ENCODE measurements around the gene NECAB3. TPM values are rescaled to one million over a fixed set of nuclear protein-coding genes. Genes with fewer than 3 reads are reported as not detected.
A peak's percentile ranks its signal among the peaks of the same experiment; 100 is the strongest.

NECAB3 gene
- total RNA-seq, 2 experiments from 2014 or later: 12.2 to 13.3 TPM

DNA sequence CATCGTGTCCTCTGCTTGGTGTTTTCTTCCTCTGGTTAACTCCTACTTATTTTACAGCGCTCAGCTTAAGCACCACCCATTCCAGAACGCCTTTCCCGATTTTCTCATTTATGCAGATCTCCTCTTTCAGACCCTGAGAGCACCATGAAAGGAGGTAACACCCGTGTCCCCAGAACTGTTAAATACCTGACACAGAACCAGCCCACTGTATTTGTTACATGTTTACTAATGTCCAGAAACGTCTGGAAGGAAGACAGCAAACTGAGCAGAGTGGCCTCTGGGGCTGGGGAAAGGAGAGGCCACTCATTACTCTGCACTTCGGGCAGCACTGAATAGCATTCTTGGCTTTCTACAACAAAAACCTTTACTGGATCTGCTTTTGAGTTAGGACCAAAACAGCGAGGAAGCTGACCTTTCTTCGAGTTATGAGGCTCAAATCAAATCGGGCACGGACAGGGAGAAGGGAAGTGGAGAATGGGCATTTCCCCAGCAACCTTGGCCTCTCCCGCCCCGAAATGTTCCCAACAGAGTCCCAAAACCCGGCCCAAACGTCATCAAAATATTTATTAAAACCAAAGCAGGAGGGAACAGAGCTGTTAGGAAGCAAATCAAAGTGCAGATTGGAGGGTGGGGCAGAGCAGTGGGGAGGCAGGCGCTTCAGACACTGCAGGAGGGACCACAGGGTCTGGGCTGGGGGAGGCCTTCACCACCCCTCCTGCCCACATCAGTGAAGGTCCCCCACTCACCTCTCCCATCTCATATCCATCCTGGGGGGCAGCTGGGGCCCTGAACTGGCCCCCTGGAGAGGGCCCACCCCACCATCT is 1.1 kb upstream of the NECAB3 start:
- Mint-ChIP-seq H3K27me3 (no peaks in the 10 kb centered on the region), H3K4me1 (peaks cover 50% of the 10 kb centered on the region)
- POLR2A ChIA-PET: interaction anchor here (0.6 kb wide), 1 partner anchor 16 kb away, joined by 4 read pairs; no protein-coding TSS in a partner anchor

GRCh38 chr20:33673410-33674293 is 576 bp downstream of the NECAB3 start:
- peak; percentile 52 for ATAC-seq
- POLR2A ChIA-PET: interaction anchor here (0.6 to 1.5 kb wide), 3 partner anchors 9 to 47 kb away, joined by 3 to 4 read pairs (median 4); partner anchors contain the start of gene PXMP4
- CTCF ChIA-PET: no interaction called here

More for the DNA sequence above, 1.1 kb upstream of the NECAB3 start:
- DNase-seq (no peak), ATAC-seq (no peak)
- intact Hi-C loops (cut with DNase I, micrococcal nuclease): no loop called here
- Mint-ChIP-seq H3K36me3 (ENCODE audit: low read depth) (peaks cover 29% of the 10 kb centered on the region), H3K4me3 (peak overlapping the region; percentile 59), H3K27ac (peak overlapping the region; percentile 37), H3K9me3 (ENCODE audit: low read depth) (no peaks in the 10 kb centered on the region)
- CTCF ChIA-PET: interaction anchor here (0.6 to 2.1 kb wide), 3 partner anchors 8 to 1117 kb away, joined by 4 to 10 read pairs (median 6); partner anchors contain the start of gene ACTL10

GRCh38 chr20:33673114-33673409 is 1.2 kb downstream of the NECAB3 start:
- CTCF ChIA-PET: no interaction called here
- DNase-seq: no peak

More at GRCh38 chr20:33673410-33674293, 576 bp downstream of the NECAB3 start:
- H3K36me3 Mint-ChIP-seq (ENCODE audit: low read depth): peaks cover 19% of the 10 kb centered on the region
- peaks cover 33% of the 10 kb centered on the region for H3K4me1 Mint-ChIP-seq
- H3K27me3 Mint-ChIP-seq: no peaks in the 10 kb centered on the region
- intact Hi-C loops (cut with DNase I, micrococcal nuclease): loop anchor here in 1 of 2 experiments (1.0 kb wide), 1 partner anchor 13 kb away; the partner anchor contains the start of gene E2F1
- H3K9me3 Mint-ChIP-seq (ENCODE audit: low read depth): no peaks in the 10 kb centered on the region
- peak overlapping the region; percentile 79 for H3K4me3 Mint-ChIP-seq
- peak overlapping the region; percentile 76 for H3K27ac Mint-ChIP-seq
- peak; percentile 46 for DNase-seq

DNA sequence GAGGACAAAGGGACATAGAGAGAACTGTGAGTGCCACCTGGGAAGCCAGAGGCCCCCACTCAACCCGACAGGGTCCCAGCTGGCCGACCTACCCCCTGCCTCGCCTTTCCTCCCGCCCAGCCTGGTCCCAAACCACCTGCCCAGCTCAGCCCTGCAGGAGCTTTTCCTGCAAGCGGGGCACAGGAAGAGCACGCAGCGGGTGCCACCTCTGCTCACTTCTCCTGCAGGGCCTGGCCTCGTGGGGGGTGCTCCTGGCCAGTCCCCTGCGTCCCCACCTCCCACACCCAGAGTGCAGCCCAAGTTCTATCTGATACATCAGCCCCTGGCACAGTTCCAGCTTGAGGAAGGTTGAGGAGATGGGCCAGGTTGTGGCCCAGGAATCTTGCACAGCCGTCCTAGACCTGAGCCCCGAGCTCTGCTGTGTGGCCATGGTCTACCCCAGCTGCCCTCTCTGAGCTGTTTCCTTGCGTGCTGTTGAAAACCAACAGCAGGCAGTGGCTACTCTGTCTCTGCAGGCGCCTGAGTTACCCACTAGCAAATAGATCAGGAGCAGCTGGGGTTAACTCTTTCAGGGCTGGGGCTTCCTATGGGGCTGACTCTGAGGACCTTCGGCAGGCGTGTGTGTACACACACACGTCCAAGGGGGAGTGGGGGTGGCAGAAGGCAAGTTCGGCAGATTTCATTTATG is 1.7 kb downstream of the NECAB3 start:
- Mint-ChIP-seq H3K27ac (no peak overlapping the region), H3K36me3 (ENCODE audit: low read depth) (peaks cover 19% of the 10 kb centered on the region), H3K4me3 (peak overlapping the region; percentile 79), H3K27me3 (no peaks in the 10 kb centered on the region), H3K9me3 (ENCODE audit: low read depth) (no peaks in the 10 kb centered on the region), H3K4me1 (peaks cover 29% of the 10 kb centered on the region)
- CTCF ChIA-PET: no interaction called here
- no peak for DNase-seq
- POLR2A ChIA-PET: interaction anchor here (1.4 to 1.5 kb wide), 2 partner anchors 8 to 48 kb away, joined by 3 to 4 read pairs; partner anchors contain the start of gene PXMP4
- intact Hi-C loops (cut with DNase I, micrococcal nuclease): no loop called here
- ATAC-seq: no peak

More at GRCh38 chr20:33673114-33673409, 1.2 kb downstream of the NECAB3 start:
- H3K4me3 Mint-ChIP-seq: peak overlapping the region; percentile 79
- H3K36me3 Mint-ChIP-seq (ENCODE audit: low read depth): peaks cover 21% of the 10 kb centered on the region
- no peak for ATAC-seq
- POLR2A ChIA-PET: interaction anchor here (0.6 to 1.5 kb wide), 3 partner anchors 9 to 47 kb away, joined by 3 to 4 read pairs (median 4); partner anchors contain the start of gene PXMP4
- intact Hi-C loops (cut with DNase I, micrococcal nuclease): no loop called here
- H3K27ac Mint-ChIP-seq: no peak overlapping the region
- H3K27me3 Mint-ChIP-seq: no peaks in the 10 kb centered on the region
- H3K4me1 Mint-ChIP-seq: peaks cover 32% of the 10 kb centered on the region
- no peaks in the 10 kb centered on the region for H3K9me3 Mint-ChIP-seq (ENCODE audit: low read depth)

DNA sequence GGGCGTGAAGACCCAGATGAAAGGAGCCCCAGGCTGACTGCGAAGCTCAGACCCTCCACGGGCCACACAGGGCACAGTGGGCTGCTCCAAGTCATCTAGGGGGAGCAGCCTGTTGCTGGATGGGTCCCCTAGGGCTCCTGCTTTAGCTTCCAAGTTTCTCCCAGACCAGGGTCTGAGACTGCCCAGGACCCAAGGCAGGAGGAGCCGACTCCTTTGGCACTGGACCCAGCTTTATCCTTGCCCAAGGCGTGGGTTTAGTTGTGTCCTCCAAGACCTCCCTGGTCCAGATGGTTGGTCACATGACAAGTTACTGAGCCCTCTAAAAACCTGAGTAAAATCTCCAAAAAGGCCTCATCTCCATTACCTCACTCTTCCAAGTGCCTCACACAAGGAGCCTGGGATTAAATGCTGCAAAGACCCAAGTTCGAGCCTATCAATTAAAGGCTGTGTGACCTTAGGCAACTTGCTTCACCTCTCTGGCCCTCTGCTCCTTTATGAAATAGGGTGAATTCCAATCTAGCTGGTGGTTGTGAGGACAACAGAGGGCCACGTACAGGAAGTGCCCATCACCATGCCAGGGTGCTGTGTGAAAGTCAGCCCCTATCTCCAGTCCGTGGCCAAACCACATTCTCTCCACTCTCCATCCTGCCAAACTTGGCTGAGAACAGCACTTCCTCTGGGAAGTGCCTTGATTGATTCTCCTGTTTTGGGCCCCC is 2.5 kb downstream of the NECAB3 start:
- ChIA-PET POLR2A (interaction anchor here (0.5 to 1.5 kb wide), 3 partner anchors 7 to 303 kb away, joined by 3 to 8 read pairs (median 4); partner anchors contain the start of gene PXMP4), CTCF (interaction anchor here (9.8 kb wide), 1 partner anchor 10 kb away, joined by 91 read pairs; no protein-coding TSS in a partner anchor)
- intact Hi-C loops (cut with DNase I, micrococcal nuclease): no loop called here
- Mint-ChIP-seq H3K4me3 (no peak overlapping the region), H3K27ac (no peak overlapping the region), H3K9me3 (ENCODE audit: low read depth) (no peaks in the 10 kb centered on the region), H3K27me3 (no peaks in the 10 kb centered on the region), H3K36me3 (ENCODE audit: low read depth) (peaks cover 13% of the 10 kb centered on the region), H3K4me1 (peaks cover 25% of the 10 kb centered on the region)
- DNase-seq (no peak), ATAC-seq (no peak)

DNA sequence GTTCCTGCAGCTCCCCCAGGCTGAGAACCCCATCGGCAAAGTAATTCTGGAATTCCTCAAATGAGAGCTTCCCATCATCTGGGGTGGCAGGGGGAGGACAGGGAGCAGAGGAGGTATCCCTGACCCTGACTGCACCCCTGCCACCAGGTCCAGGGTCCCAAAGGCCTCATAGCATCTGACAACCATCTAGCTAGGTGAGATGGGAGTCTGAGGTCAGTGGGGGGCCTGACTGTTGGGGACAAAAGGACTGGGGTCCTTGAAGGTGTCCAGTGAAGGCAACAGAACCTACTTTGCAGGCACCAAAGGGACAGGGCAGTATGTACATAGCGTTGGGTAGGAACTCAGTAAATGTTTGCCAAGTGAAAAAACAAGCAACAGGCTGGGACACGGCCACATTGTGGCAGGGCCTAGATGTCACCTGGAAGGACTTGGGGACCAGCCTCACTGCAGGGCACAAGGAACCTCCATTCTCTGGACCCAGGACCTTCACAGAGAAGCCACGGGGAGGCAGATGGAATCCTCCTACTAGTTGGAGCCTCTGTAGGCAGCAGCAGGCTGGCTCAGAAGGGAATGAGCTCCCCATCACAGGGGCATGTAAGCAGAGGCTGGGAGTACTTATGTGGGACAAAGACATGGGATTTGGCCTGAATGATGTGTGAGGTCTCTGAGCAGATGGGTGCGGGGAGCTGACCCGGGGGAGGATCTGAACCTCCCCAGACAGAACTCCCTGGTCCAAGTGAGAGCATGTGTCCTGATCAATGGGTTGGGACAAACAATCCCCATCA is 3.3 kb downstream of the NECAB3 start:
- Mint-ChIP-seq H3K4me1 (peaks cover 32% of the 10 kb centered on the region), H3K27ac (no peak overlapping the region)
- ATAC-seq: no peak

DNA sequence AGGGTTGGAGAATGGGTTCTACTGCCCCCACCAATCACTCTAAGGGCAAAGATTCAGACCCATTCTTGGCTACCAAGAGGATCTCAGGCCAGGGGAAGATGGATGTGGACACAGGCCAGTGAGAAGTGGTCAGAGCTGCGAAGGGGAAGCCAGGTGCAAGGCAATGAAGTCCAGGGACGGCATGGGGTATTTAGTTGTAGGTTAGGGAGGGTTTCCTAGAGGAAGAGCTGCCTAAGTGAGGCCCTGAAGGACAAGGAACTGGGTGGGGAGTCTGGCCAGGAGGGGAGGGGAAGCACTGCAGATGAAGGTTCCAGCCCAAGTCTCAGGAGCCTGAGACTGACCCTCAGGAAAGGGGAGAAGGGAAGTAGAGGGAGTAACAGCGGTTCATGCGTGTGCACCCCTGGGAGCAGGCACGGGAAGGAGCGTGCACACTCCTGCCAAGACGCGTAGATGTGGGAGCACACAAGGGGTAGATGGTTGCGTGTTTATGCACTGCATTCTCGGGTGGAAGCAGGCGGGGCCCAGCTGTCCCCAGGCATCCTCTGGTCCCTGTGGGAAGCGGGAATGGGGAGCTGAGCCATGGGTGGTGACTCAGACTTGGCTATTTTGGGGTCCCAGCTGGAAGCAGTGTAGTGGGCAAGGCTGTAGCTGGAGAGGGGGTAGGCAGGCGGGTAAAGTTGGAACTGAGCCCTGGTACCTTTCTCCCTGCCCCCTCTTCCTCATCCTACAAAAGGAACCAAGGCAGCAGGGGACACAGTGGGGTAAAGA is 4.2 kb downstream of the NECAB3 start:
- Mint-ChIP-seq H3K4me1 (peaks cover 32% of the 10 kb centered on the region), H3K36me3 (ENCODE audit: low read depth) (peaks cover 8% of the 10 kb centered on the region), H3K27ac (no peak overlapping the region), H3K4me3 (no peak overlapping the region), H3K9me3 (ENCODE audit: low read depth) (no peaks in the 10 kb centered on the region), H3K27me3 (no peaks in the 10 kb centered on the region)
- ChIA-PET CTCF (interaction anchor here (2.6 to 9.8 kb wide), 3 partner anchors 11 to 212 kb away, joined by 10 to 91 read pairs (median 19); no protein-coding TSS in a partner anchor), POLR2A (no interaction called here)
- ATAC-seq (no peak), DNase-seq (no peak)
- intact Hi-C loops (cut with DNase I, micrococcal nuclease): loop anchor here (5.0 to 10.0 kb wide), 4 partner anchors 62 to 322 kb away; partner anchors contain the start of genes RALY (in 1 of the 2), SNTA1 (in 1 of the 2) and ZNF341 (in 1 of the 2)

More for the DNA sequence above, 3.3 kb downstream of the NECAB3 start:
- H3K9me3 Mint-ChIP-seq (ENCODE audit: low read depth): no peaks in the 10 kb centered on the region
- intact Hi-C loops (cut with DNase I, micrococcal nuclease): no loop called here
- DNase-seq: no peak
- no peak overlapping the region for H3K4me3 Mint-ChIP-seq
- H3K36me3 Mint-ChIP-seq (ENCODE audit: low read depth): peaks cover 11% of the 10 kb centered on the region
- ChIA-PET CTCF (interaction anchor here (0.6 to 9.8 kb wide), 3 partner anchors 11 to 226 kb away, joined by 3 to 91 read pairs (median 3); no protein-coding TSS in a partner anchor), POLR2A (interaction anchor here (0.5 kb wide), 1 partner anchor 302 kb away, joined by 8 read pairs; no protein-coding TSS in a partner anchor)
- H3K27me3 Mint-ChIP-seq: no peaks in the 10 kb centered on the region

DNA sequence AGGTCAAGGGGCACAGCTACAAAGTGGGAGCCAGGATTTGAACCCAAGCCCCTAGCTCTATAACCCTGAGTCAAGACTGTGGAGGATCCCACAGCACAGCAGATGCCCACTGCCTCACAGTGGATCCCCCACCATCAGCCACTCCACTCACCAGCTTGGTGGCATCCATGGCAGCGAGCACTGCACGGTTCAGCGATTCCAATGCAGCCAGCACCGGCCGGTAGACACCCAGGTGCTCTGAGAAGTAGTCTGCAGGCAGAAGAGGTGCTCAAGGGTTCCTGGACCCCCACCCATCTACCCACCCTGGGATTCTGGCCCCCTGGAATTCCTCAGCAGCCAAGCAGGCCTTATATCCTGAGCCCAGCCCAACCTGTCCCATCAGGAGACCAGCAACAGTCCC is 5.0 kb downstream of the NECAB3 start:
- Mint-ChIP-seq H3K27ac (no peak overlapping the region), H3K36me3 (ENCODE audit: low read depth) (peaks cover 5% of the 10 kb centered on the region), H3K4me3 (no peak overlapping the region), H3K27me3 (no peaks in the 10 kb centered on the region), H3K4me1 (peaks cover 36% of the 10 kb centered on the region), H3K9me3 (ENCODE audit: low read depth) (no peaks in the 10 kb centered on the region)
- intact Hi-C loops (cut with DNase I, micrococcal nuclease): loop anchor here (5.0 to 10.0 kb wide), 4 partner anchors 63 to 323 kb away; partner anchors contain the start of genes RALY (in 1 of the 2), SNTA1 (in 1 of the 2) and ZNF341 (in 1 of the 2)
- ChIA-PET CTCF (interaction anchor here (0.6 to 9.8 kb wide), 8 partner anchors 12 to 232 kb away, joined by 3 to 91 read pairs (median 8); partner anchors contain the start of genes PXMP4 and SNTA1), POLR2A (no interaction called here)
- ATAC-seq (no peak), DNase-seq (no peak)

Data from activated CD4-positive, alpha-beta T cell treated with anti-CD3 and anti-CD28 coated beads for 36 hours (primary cell).